GM23338 (cell line): ENCODE results near the gene DNASE2. TPM values are rescaled to one million over a fixed set of nuclear protein-coding genes. Genes with fewer than 3 reads are reported as not detected.

Experiments
- ATAC-seq: fragments of 200-7000 bp; cut with Tn5 transposase; 3 replicates; pipeline ENCODE4 v1.9.1; 2020
- DNase-seq: peaks from one replicate; pipeline ENCODE4 v3.0.0-alpha.2; 2015; ENCODE audit warnings: low spot score
- H2AFZ ChIP-seq: fragments of 200-600 bp; sonication (generic); 2 replicates; pipeline ENCODE4 v1.8.0; 2016; ENCODE audit warnings: antibody characterized with exemption, mild to moderate bottlenecking, moderate library complexity
- H3F3A ChIP-seq: fragments of 200-600 bp; sonication (generic); replicated peaks from 2 replicates; pipeline ENCODE4 v1.8.0; 2017; ENCODE audit warnings: antibody characterized with exemption, mixed run types, low read depth
- H3K27ac ChIP-seq: fragments of 200-600 bp; sonication (generic); 2 replicates; pipeline ENCODE4 v1.6.1; 2016; ENCODE audit warnings: low read depth
- H3K27me3 ChIP-seq: fragments of 200-600 bp; sonication (generic); 2 replicates; pipeline ENCODE4 v1.8.0; 2016; ENCODE audit warnings: mild to moderate bottlenecking, mixed run types, moderate library complexity; ENCODE audit not compliant: insufficient read depth
- H3K36me3 ChIP-seq: fragments of 200-600 bp; sonication (generic); 2 replicates; pipeline ENCODE4 v1.8.0; 2016; ENCODE audit warnings: mild to moderate bottlenecking; ENCODE audit not compliant: insufficient read depth
- H3K4me1 ChIP-seq: fragments of 200-600 bp; sonication (generic); 2 replicates; pipeline ENCODE4 v1.8.0; 2016; ENCODE audit warnings: mild to moderate bottlenecking, moderate library complexity; ENCODE audit not compliant: insufficient read depth
- H3K4me2 ChIP-seq: fragments of 200-600 bp; sonication (generic); 2 replicates; pipeline ENCODE4 v1.7.1; 2017; ENCODE audit warnings: mixed run types
- H3K4me3 ChIP-seq: fragments of 200-600 bp; sonication (generic); 2 replicates; pipeline ENCODE4 v1.6.1; 2016; ENCODE audit warnings: mixed run types
- H3K79me2 ChIP-seq: fragments of 200-600 bp; sonication (generic); replicated peaks from 2 replicates; pipeline ENCODE4 v1.8.0; 2017; ENCODE audit warnings: mild to moderate bottlenecking; ENCODE audit not compliant: insufficient read depth
- H3K9me2 ChIP-seq: fragments of 200-600 bp; sonication (generic); 2 replicates; pipeline ENCODE4 v1.8.0; 2017; ENCODE audit not compliant: insufficient read depth
- H4K20me1 ChIP-seq: fragments of 200-600 bp; sonication (generic); replicated peaks from 2 replicates; pipeline ENCODE4 v1.8.0; 2017; ENCODE audit warnings: mild to moderate bottlenecking; ENCODE audit not compliant: insufficient read depth
- H3K27ac Mint-ChIP-seq: 2 replicates; pipeline ENCODE4 v1.8.0; 2020; ENCODE audit warnings: inconsistent platforms, mild to moderate bottlenecking, moderate library complexity, mixed read lengths
- H3K27me3 Mint-ChIP-seq: 3 replicates; pipeline ENCODE4 v1.8.0; 2022; ENCODE audit warnings: low read depth, mild to moderate bottlenecking, moderate library complexity, mixed read lengths, inconsistent platforms; ENCODE audit not compliant: insufficient read depth, poor library complexity
- H3K36me3 Mint-ChIP-seq: 3 replicates; pipeline ENCODE4 v1.8.0; 2021; ENCODE audit warnings: low read depth, mild to moderate bottlenecking, inconsistent platforms, moderate library complexity, mixed read lengths
- H3K4me1 Mint-ChIP-seq: 3 replicates; pipeline ENCODE4 v1.8.0; 2020; ENCODE audit warnings: mild to moderate bottlenecking, inconsistent platforms, mixed read lengths
- H3K4me3 Mint-ChIP-seq: 3 replicates; pipeline ENCODE4 v1.8.0; 2021; ENCODE audit warnings: moderate library complexity, mild to moderate bottlenecking, inconsistent platforms, mixed read lengths
- H3K9me3 Mint-ChIP-seq: 3 replicates; pipeline ENCODE4 v1.8.0; 2020; ENCODE audit warnings: moderate library complexity, mild to moderate bottlenecking, inconsistent platforms, mixed read lengths
- CREB1 ChIP-seq: fragments of 250-450 bp; sonication (Bioruptor Pico); IDR thresholded peaks from 2 replicates; pipeline ENCODE4 v1.5.0; 2020; ENCODE audit warnings: low read depth, mild to moderate bottlenecking, moderate library complexity
- CTCF ChIP-seq, 2 experiments: fragments of 200-600 bp in 1 of 2; sonication (generic) in 1 of 2; conservative IDR thresholded peaks; 2 replicates each; pipeline versions ENCODE4 v1.5.1 to v1.6.1; 2016 to 2017; ENCODE audit warnings: antibody characterized with exemption in 2 of 2, low read depth in 2 of 2, mild to moderate bottlenecking in 2 of 2, moderate library complexity in 1 of 2
- EZH2 ChIP-seq: fragments of 200-600 bp; sonication (generic); IDR thresholded peaks from one replicate; pipeline ENCODE4 v1.8.0; 2017; ENCODE audit warnings: antibody characterized with exemption, mild to moderate bottlenecking, low read depth; ENCODE audit not compliant: unreplicated experiment
- EZH2phosphoT487 ChIP-seq: fragments of 200-600 bp; sonication (generic); IDR thresholded peaks from one replicate; pipeline ENCODE4 v1.8.1; 2018; ENCODE audit warnings: antibody characterized with exemption; ENCODE audit not compliant: unreplicated experiment
- JUNB ChIP-seq: IDR thresholded peaks from one replicate; pipeline ENCODE4 v1.6.1; 2016; ENCODE audit warnings: antibody characterized with exemption; ENCODE audit not compliant: unreplicated experiment
- REST ChIP-seq: IDR thresholded peaks from one replicate; pipeline ENCODE4 v1.6.1; 2018; ENCODE audit warnings: antibody characterized with exemption; ENCODE audit not compliant: unreplicated experiment
- STAT1 ChIP-seq: IDR thresholded peaks from one replicate; pipeline ENCODE4 v1.6.1; 2016; ENCODE audit warnings: antibody characterized with exemption; ENCODE audit not compliant: unreplicated experiment
- ZNF114 ChIP-seq: fragments of 250-450 bp; sonication (Bioruptor Pico); IDR thresholded peaks from 2 replicates; pipeline ENCODE4 v1.5.0; 2020; ENCODE audit warnings: mild to moderate bottlenecking, moderate library complexity
- ZNF331 ChIP-seq: fragments of 250-450 bp; sonication (Bioruptor Pico); IDR thresholded peaks from 2 replicates; pipeline ENCODE4 v1.5.0; 2020; ENCODE audit warnings: low read depth, mild to moderate bottlenecking, moderate library complexity
- polyA plus RNA-seq: library from polyadenylated mRNA; unstranded; fragments of >200 nt; fragmentation: Nextera tagmentation; extraction: Ambion mirVana; gene quantifications from 2 replicates; pipeline ENCODE4 v1.2.1, GENCODE V29; 2016
- total RNA-seq: library from RNA; depleted of rRNA; stranded (reverse); fragments of >200 nt; shearing (Covaris generic); gene quantifications from 2 replicates; pipeline ENCODE4 v1.2.3, GENCODE V29; 2014

Gene DNASE2
- total and polyA plus RNA-seq, 2 experiments from 2014 or later: 17.4 to 35.0 TPM

- Mint-ChIP-seq H3K9me3 (no peaks in the 10 kb centered on the region), H3K4me1 (peaks cover 39% of the 10 kb centered on the region), H3K27me3 (peaks cover 34% of the 10 kb centered on the region), H3K36me3 (no peaks in the 10 kb centered on the region; the same call in 2 of the 3 replicates), H3K4me3 (peak overlapping the region; percentile 75), H3K27ac (no peak overlapping the region)
- Histone ChIP-seq H3K27ac (no peak overlapping the region), H3K4me1 (peaks cover 37% of the 10 kb centered on the region), H3K79me2 (peaks cover 3% of the 10 kb centered on the region; the same call in 1 of the 2 replicates), H4K20me1 (peaks cover 11% of the 10 kb centered on the region; the same call in 1 of the 2 replicates), H3F3A (peaks cover 55% of the 10 kb centered on the region), H3K27me3 (peaks cover 14% of the 10 kb centered on the region), H3K36me3 (no peaks in the 10 kb centered on the region), H2AFZ (peak overlapping the region; percentile 63; the same call in 1 of the 2 replicates), H3K4me2 (peak overlapping the region; percentile 90), H3K9me2 (no peaks in the 10 kb centered on the region), H3K4me3 (peak overlapping the region; percentile 77)
- TF ChIP-seq EZH2 (no peak), CTCF (conservative IDR thresholded peaks at IDR 0.05; ENCODE audit: low read depth in 2 of 2) (no peak), JUNB (no peak), CREB1 (CRISPR knock-in tag) (no peak), ZNF114 (CRISPR knock-in tag) (no peak), ZNF331 (no peak), REST (no peak), EZH2phosphoT487 (no peak), STAT1 (no peak)
- peak; percentile 17 for ATAC-seq
- DNase-seq: peak; percentile 90
Observed at GRCh38 chr19:12834976-12835757, 46.1 kb downstream of the DNASE2 start.
